ENCODE results near the gene FLT3LG.

Gene FLT3LG

GRCh38 chr19:49463960-49464740 is 9.9 kb upstream of the FLT3LG start:
- H3K4me1 ChIP-seq (ENCODE audit: insufficient read depth, insufficient read length) = no peaks in the 10 kb centered on the region
- TF ChIP-seq SUZ12 (IDR thresholded peaks at IDR 0.05; ENCODE audit: extremely low read depth, insufficient read depth, insufficient read length) = no peak
- no peak for TF ChIP-seq YY1 (IDR thresholded peaks at IDR 0.05; ENCODE audit: insufficient read depth, insufficient read length)
- no peak for TF ChIP-seq ZNF274 (IDR thresholded peaks at IDR 0.05; ENCODE audit: low read depth, low read length)
- H3K4me3 ChIP-seq (ENCODE audit: insufficient read length, low read depth) = no peak overlapping the region
- H3K9me3 ChIP-seq (ENCODE audit: insufficient read depth, low read length) = no peaks in the 10 kb centered on the region
- no peak overlapping the region for H3K9ac ChIP-seq (ENCODE audit: insufficient read length, low read depth)
- H3K27me3 ChIP-seq (ENCODE audit: insufficient read depth, insufficient read length) = no peaks in the 10 kb centered on the region
- peaks cover 44% of the 10 kb centered on the region for H3K36me3 ChIP-seq (ENCODE audit: insufficient read depth, insufficient read length, low read length)
- no peak for DNase-seq (ENCODE audit: low read depth, low spot score)

- no peak overlapping the region for H3K4me3 ChIP-seq (ENCODE audit: insufficient read length, low read depth)
- H3K36me3 ChIP-seq (ENCODE audit: insufficient read depth, insufficient read length, low read length) = peaks cover 47% of the 10 kb centered on the region
- no peaks in the 10 kb centered on the region for H3K27me3 ChIP-seq (ENCODE audit: insufficient read depth, insufficient read length)
- no peak for TF ChIP-seq SUZ12 (IDR thresholded peaks at IDR 0.05; ENCODE audit: extremely low read depth, insufficient read depth, insufficient read length)
- no peak for TF ChIP-seq ZNF274 (IDR thresholded peaks at IDR 0.05; ENCODE audit: low read depth, low read length)
- TF ChIP-seq YY1 (IDR thresholded peaks at IDR 0.05; ENCODE audit: insufficient read depth, insufficient read length) = no peak
- no peaks in the 10 kb centered on the region for H3K4me1 ChIP-seq (ENCODE audit: insufficient read depth, insufficient read length)
- no peak overlapping the region for H3K9ac ChIP-seq (ENCODE audit: insufficient read length, low read depth)
- DNase-seq (ENCODE audit: low read depth, low spot score) = no peak
- no peaks in the 10 kb centered on the region for H3K9me3 ChIP-seq (ENCODE audit: insufficient read depth, low read length)
Observed at GRCh38 chr19:49465371-49465770, 8.6 kb upstream of the FLT3LG start.

GRCh38 chr19:49468199-49468598 is 5.8 kb upstream of the FLT3LG start:
- Histone ChIP-seq H3K4me1 (ENCODE audit: insufficient read depth, insufficient read length) (no peaks in the 10 kb centered on the region), H3K9ac (ENCODE audit: insufficient read length, low read depth) (no peak overlapping the region), H3K27me3 (ENCODE audit: insufficient read depth, insufficient read length) (no peaks in the 10 kb centered on the region), H3K9me3 (ENCODE audit: insufficient read depth, low read length) (no peaks in the 10 kb centered on the region), H3K4me3 (ENCODE audit: insufficient read length, low read depth) (no peak overlapping the region), H3K36me3 (ENCODE audit: insufficient read depth, insufficient read length, low read length) (peaks cover 45% of the 10 kb centered on the region)
- no peak for DNase-seq (ENCODE audit: low read depth, low spot score)
- TF ChIP-seq YY1 (IDR thresholded peaks at IDR 0.05; ENCODE audit: insufficient read depth, insufficient read length) (no peak), ZNF274 (IDR thresholded peaks at IDR 0.05; ENCODE audit: low read depth, low read length) (no peak), SUZ12 (IDR thresholded peaks at IDR 0.05; ENCODE audit: extremely low read depth, insufficient read depth, insufficient read length) (no peak)

GRCh38 chr19:49468746-49469447 is 5.1 kb upstream of the FLT3LG start:
- Histone ChIP-seq H3K4me3 (ENCODE audit: insufficient read length, low read depth) (no peak overlapping the region), H3K4me1 (ENCODE audit: insufficient read depth, insufficient read length) (peaks cover 2% of the 10 kb centered on the region), H3K27me3 (ENCODE audit: insufficient read depth, insufficient read length) (no peaks in the 10 kb centered on the region), H3K36me3 (ENCODE audit: insufficient read depth, insufficient read length, low read length) (peaks cover 42% of the 10 kb centered on the region), H3K9me3 (ENCODE audit: insufficient read depth, low read length) (no peaks in the 10 kb centered on the region), H3K9ac (ENCODE audit: insufficient read length, low read depth) (no peak overlapping the region)
- no peak for DNase-seq (ENCODE audit: low read depth, low spot score)
- no peak for TF ChIP-seq YY1 (IDR thresholded peaks at IDR 0.05; ENCODE audit: insufficient read depth, insufficient read length)
- TF ChIP-seq SUZ12 (IDR thresholded peaks at IDR 0.05; ENCODE audit: extremely low read depth, insufficient read depth, insufficient read length) = no peak
- TF ChIP-seq ZNF274 (IDR thresholded peaks at IDR 0.05; ENCODE audit: low read depth, low read length) = no peak

- no peaks in the 10 kb centered on the region for H3K9me3 ChIP-seq (ENCODE audit: insufficient read depth, low read length)
- H3K9ac ChIP-seq (ENCODE audit: insufficient read length, low read depth) = no peak overlapping the region
- no peak for TF ChIP-seq YY1 (IDR thresholded peaks at IDR 0.05; ENCODE audit: insufficient read depth, insufficient read length)
- TF ChIP-seq SUZ12 (IDR thresholded peaks at IDR 0.05; ENCODE audit: extremely low read depth, insufficient read depth, insufficient read length) = no peak
- TF ChIP-seq ZNF274 (IDR thresholded peaks at IDR 0.05; ENCODE audit: low read depth, low read length) = no peak
- peaks cover 2% of the 10 kb centered on the region for H3K4me1 ChIP-seq (ENCODE audit: insufficient read depth, insufficient read length)
- no peak overlapping the region for H3K4me3 ChIP-seq (ENCODE audit: insufficient read length, low read depth)
- peaks cover 31% of the 10 kb centered on the region for H3K36me3 ChIP-seq (ENCODE audit: insufficient read depth, insufficient read length, low read length)
- peaks cover 6% of the 10 kb centered on the region for H3K27me3 ChIP-seq (ENCODE audit: insufficient read depth, insufficient read length)
- DNase-seq (ENCODE audit: low read depth, low spot score) = no peak
Observed at GRCh38 chr19:49469828-49470614, 4.0 kb upstream of the FLT3LG start.

- Histone ChIP-seq H3K27me3 (ENCODE audit: insufficient read depth, insufficient read length) (peaks cover 8% of the 10 kb centered on the region), H3K36me3 (ENCODE audit: insufficient read depth, insufficient read length, low read length) (peaks cover 25% of the 10 kb centered on the region), H3K4me3 (ENCODE audit: insufficient read length, low read depth) (no peak overlapping the region), H3K9me3 (ENCODE audit: insufficient read depth, low read length) (no peaks in the 10 kb centered on the region), H3K4me1 (ENCODE audit: insufficient read depth, insufficient read length) (peaks cover 2% of the 10 kb centered on the region), H3K9ac (ENCODE audit: insufficient read length, low read depth) (no peak overlapping the region)
- DNase-seq (ENCODE audit: low read depth, low spot score) = no peak
- TF ChIP-seq SUZ12 (IDR thresholded peaks at IDR 0.05; ENCODE audit: extremely low read depth, insufficient read depth, insufficient read length) (no peak), ZNF274 (IDR thresholded peaks at IDR 0.05; ENCODE audit: low read depth, low read length) (no peak), YY1 (IDR thresholded peaks at IDR 0.05; ENCODE audit: insufficient read depth, insufficient read length) (no peak)
Observed at GRCh38 chr19:49470615-49470978, 3.4 kb upstream of the FLT3LG start.
